ENCODE measurements around the gene SEPTIN6. TPM values are rescaled to one million over a fixed set of nuclear protein-coding genes. Genes with fewer than 3 reads are reported as not detected.

The SEPTIN6 gene
- total and polyA plus RNA-seq, 9 donors, result 4.6 to 37.9 (median 13.5) TPM

- TF ChIP-seq POLR2A (IDR thresholded peaks at IDR 0.05) (no peak), EP300 (IDR thresholded peaks at IDR 0.05) (no peak)
- TF ChIP-seq, protein P1, sequence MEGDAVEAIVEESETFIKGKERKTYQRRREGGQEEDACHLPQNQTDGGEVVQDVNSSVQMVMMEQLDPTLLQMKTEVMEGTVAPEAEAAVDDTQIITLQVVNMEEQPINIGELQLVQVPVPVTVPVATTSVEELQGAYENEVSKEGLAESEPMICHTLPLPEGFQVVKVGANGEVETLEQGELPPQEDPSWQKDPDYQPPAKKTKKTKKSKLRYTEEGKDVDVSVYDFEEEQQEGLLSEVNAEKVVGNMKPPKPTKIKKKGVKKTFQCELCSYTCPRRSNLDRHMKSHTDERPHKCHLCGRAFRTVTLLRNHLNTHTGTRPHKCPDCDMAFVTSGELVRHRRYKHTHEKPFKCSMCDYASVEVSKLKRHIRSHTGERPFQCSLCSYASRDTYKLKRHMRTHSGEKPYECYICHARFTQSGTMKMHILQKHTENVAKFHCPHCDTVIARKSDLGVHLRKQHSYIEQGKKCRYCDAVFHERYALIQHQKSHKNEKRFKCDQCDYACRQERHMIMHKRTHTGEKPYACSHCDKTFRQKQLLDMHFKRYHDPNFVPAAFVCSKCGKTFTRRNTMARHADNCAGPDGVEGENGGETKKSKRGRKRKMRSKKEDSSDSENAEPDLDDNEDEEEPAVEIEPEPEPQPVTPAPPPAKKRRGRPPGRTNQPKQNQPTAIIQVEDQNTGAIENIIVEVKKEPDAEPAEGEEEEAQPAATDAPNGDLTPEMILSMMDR (IDR thresholded peaks at IDR 0.05), result no peak
- Histone ChIP-seq H3K4me1 (ENCODE audit: insufficient read depth) (no peaks in the 10 kb centered on the region), H3K27me3 (no peaks in the 10 kb centered on the region), H3K36me3 (no peaks in the 10 kb centered on the region), H3K4me3 (no peak overlapping the region), H3K9me3 (no peaks in the 10 kb centered on the region), H3K27ac (no peak overlapping the region)
- intact Hi-C loops (cut with DNase I), result no loop called here
- no peak for DNase-seq
These were observed 33.4 kb downstream of the SEPTIN6 start for GRCh38 chrX:119659522-119659921.

- 35 to 37% (median 36%) methylated on average over 6 of the region's 6 CpGs for WGBS, 3 donors
- Histone ChIP-seq H3K27me3 (no peaks in the 10 kb centered on the region), H3K36me3 (no peaks in the 10 kb centered on the region), H3K9me3 (no peaks in the 10 kb centered on the region), H3K4me1 (ENCODE audit: insufficient read depth) (no peaks in the 10 kb centered on the region), H3K4me3 (no peak overlapping the region), H3K27ac (no peak overlapping the region)
- intact Hi-C loops (cut with DNase I), result no loop called here
- peak in 4 of 5 donors; percentile 36 to 58 (median 48) for DNase-seq
- TF ChIP-seq POLR2A (IDR thresholded peaks at IDR 0.05) (no peak), EP300 (IDR thresholded peaks at IDR 0.05) (no peak)
- TF ChIP-seq, protein P1 (IDR thresholded peaks at IDR 0.05), result no peak
These were observed 37.8 kb downstream of the SEPTIN6 start for GRCh38 chrX:119655125-119655524.

DNA sequence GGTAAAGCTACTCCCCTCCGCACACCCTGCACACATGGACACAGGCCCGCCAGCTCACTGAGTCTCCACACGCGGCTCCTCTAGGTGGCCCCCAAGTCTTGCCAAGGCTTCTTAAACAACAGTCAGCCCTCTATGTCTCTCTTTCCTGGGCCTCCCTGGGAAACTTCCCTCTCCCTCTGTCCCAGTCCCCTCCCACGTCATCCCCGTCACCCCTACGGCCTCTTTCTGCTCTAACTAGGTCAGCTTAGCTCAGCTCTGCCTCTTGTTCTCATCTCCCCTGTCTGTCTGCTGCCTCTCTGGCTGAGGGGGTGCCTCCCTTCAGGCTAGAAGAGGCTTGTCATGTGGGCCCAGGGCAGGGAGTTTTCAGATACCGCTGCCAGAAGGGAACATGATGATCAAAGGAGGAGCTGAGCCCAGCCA lies 38.8 kb downstream of the SEPTIN6 start:
- H3K36me3 ChIP-seq, result no peaks in the 10 kb centered on the region
- WGBS, 3 donors, result 40 to 52% (median 47%) methylated on average over 8 of the region's 8 CpGs
- no peaks in the 10 kb centered on the region for H3K4me1 ChIP-seq (ENCODE audit: insufficient read depth)
- TF ChIP-seq, protein P1 (IDR thresholded peaks at IDR 0.05), result peak in 1 of 3 donors; percentile 10
- no peak for TF ChIP-seq EP300 (IDR thresholded peaks at IDR 0.05)
- peak; percentile 53 to 78 (median 74) for DNase-seq
- H3K27ac ChIP-seq, result no peak overlapping the region
- H3K27me3 ChIP-seq, result no peaks in the 10 kb centered on the region
- no peaks in the 10 kb centered on the region for H3K9me3 ChIP-seq
- H3K4me3 ChIP-seq, result no peak overlapping the region
- intact Hi-C loops (cut with DNase I), result no loop called here

GRCh38 chrX:119648421-119648775 lies 44.6 kb downstream of the SEPTIN6 start:
- Histone ChIP-seq H3K4me3 (no peak overlapping the region), H3K9me3 (no peaks in the 10 kb centered on the region), H3K27ac (no peak overlapping the region), H3K4me1 (ENCODE audit: insufficient read depth) (no peaks in the 10 kb centered on the region), H3K36me3 (no peaks in the 10 kb centered on the region), H3K27me3 (no peaks in the 10 kb centered on the region)
- intact Hi-C loops (cut with DNase I), result no loop called here
- WGBS, 3 donors, result 75 to 79% (median 78%) methylated on average over 6 of the region's 6 CpGs
- no peak for DNase-seq
- TF ChIP-seq, protein P1 (IDR thresholded peaks at IDR 0.05), result no peak
- no peak for TF ChIP-seq POLR2A (IDR thresholded peaks at IDR 0.05)
- TF ChIP-seq EP300 (IDR thresholded peaks at IDR 0.05), result no peak
